Right cardiac atrium (tissue), 5 donors: ENCODE measurements around the gene CCDC92B. TPM values are rescaled to one million over a fixed set of nuclear protein-coding genes. Genes with fewer than 3 reads are reported as not detected.

Experiments used
- ATAC-seq, 2 donors: fragments of 200-7000 bp; cut with Tn5 transposase; one replicate each; pipeline versions ENCODE4 v1.8.0 to v1.9.1; 2020; ENCODE audit warnings: moderate library complexity in 2 of 2, mild to moderate bottlenecking in 1 of 2
- DNase-seq, 3 donors: peaks; one replicate each; pipeline ENCODE4 v3.0.0-alpha.2; 2020
- H3K27ac ChIP-seq: one replicate; pipeline ENCODE4 v1.5.1; 2013; ENCODE audit warnings: mild to moderate bottlenecking, low read length, control low read depth, moderate library complexity
- H3K27me3 ChIP-seq: one replicate; pipeline ENCODE4 v1.6.1; 2013; ENCODE audit not compliant: control insufficient read depth, insufficient read depth
- H3K4me1 ChIP-seq: one replicate; pipeline ENCODE4 v1.6.1; 2013; ENCODE audit warnings: low read length; ENCODE audit not compliant: control insufficient read depth, insufficient read depth
- H3K4me3 ChIP-seq: one replicate; pipeline ENCODE4 v1.5.1; 2013; ENCODE audit warnings: low read length, control low read depth
- H3K9me3 ChIP-seq: one replicate; pipeline ENCODE4 v1.6.1; 2013; ENCODE audit warnings: low read length; ENCODE audit not compliant: control insufficient read depth
- WGBS: extraction: QIAGEN DNeasy Blood & Tissue Kit; methylation state at CpG from one replicate; pipeline ENCODE4 v1.1.7; 2013; 5-methylcytosine and 5-hydroxymethylcytosine counted together
- intact Hi-C, 4 donors: fragments of 100-400 bp; cut with DNase I; formaldehyde crosslinking; loops; one replicate each; pipeline versions ENCODE4 v1.11.0 to v1.14.0; 2022 to 2023
- polyA plus RNA-seq: library from polyadenylated mRNA; stranded (reverse); fragments of 200-250 nt; gene quantifications from one replicate; pipeline ENCODE4 v1.2.3, GENCODE V29; 2013
- total RNA-seq, 4 donors: library from RNA; stranded (reverse); fragmentation: NEBNext Ultra II Directional; extraction: Animal tissue kit (Norgen Biotek cat#: 25700); gene quantifications; one replicate each; pipeline ENCODE4 v1.2.1, GENCODE V29; 2021
- donor health status: healthy with polysubstance abuse.
- donor health status: DM: no; HTN: yes; CAD: no.
- donor health status: DM: no; HTN: no; CAD: no.
- donor health status: DM: no; HTN: yes; CAD: no; lungs with severe emphysema.
- donor health status: DM: yes; HTN: yes; CAD: no.

Gene CCDC92B
- total and polyA plus RNA-seq, 5 donors = 0.15 to 0.40 (median 0.23) TPM; not detected in 1

GRCh38 chr17:2708585-2709182, 40.8 kb downstream of the CCDC92B start:
- ATAC-seq (no peak), DNase-seq (peak in 1 of 3 donors; percentile 58)
- Histone ChIP-seq H3K9me3 (no peaks in the 10 kb centered on the region), H3K4me3 (no peak overlapping the region), H3K27me3 (no peaks in the 10 kb centered on the region), H3K4me1 (peaks cover 7% of the 10 kb centered on the region), H3K27ac (peak overlapping the region; percentile 48)
- WGBS = 74% methylated on average over 21 of the region's 21 CpGs
- intact Hi-C loops = no loop called here

- Histone ChIP-seq H3K27me3 (no peaks in the 10 kb centered on the region), H3K4me3 (peak overlapping the region; percentile 33), H3K9me3 (no peaks in the 10 kb centered on the region), H3K4me1 (peaks cover 7% of the 10 kb centered on the region), H3K27ac (peak overlapping the region; percentile 75)
- ATAC-seq (peak; percentile 4 to 8), DNase-seq (peak; percentile 66 to 91 (median 83))
- intact Hi-C loops = no loop called here
- WGBS = 50% methylated on average over 13 of the region's 13 CpGs
Measured at GRCh38 chr17:2707721-2708584, 41.5 kb downstream of the CCDC92B start.

- DNase-seq (peak in 1 of 3 donors; percentile 58), ATAC-seq (peak in 1 of 2 donors; percentile 1)
- H3K4me3 ChIP-seq = peak overlapping the region; percentile 33
- H3K4me1 ChIP-seq = peaks cover 7% of the 10 kb centered on the region
- H3K9me3 ChIP-seq = no peaks in the 10 kb centered on the region
- 68% methylated on average over 21 of the region's 21 CpGs for WGBS
- H3K27ac ChIP-seq = peak overlapping the region; percentile 75
- H3K27me3 ChIP-seq = no peaks in the 10 kb centered on the region
- intact Hi-C loops = no loop called here
Measured at GRCh38 chr17:2706911-2707510, 42.4 kb downstream of the CCDC92B start.

GRCh38 chr17:2705888-2706795, 43.3 kb downstream of the CCDC92B start:
- peak in 1 of 3 donors; percentile 4 for DNase-seq
- intact Hi-C loops = no loop called here

GRCh38 chr17:2705263-2705662, 44.2 kb downstream of the CCDC92B start:
- WGBS = 87% methylated on average over 7 of the region's 7 CpGs
- no peaks in the 10 kb centered on the region for H3K9me3 ChIP-seq
- H3K4me1 ChIP-seq = peaks cover 7% of the 10 kb centered on the region
- ATAC-seq (no peak), DNase-seq (no peak)
- H3K4me3 ChIP-seq = no peak overlapping the region
- intact Hi-C loops = no loop called here
- no peaks in the 10 kb centered on the region for H3K27me3 ChIP-seq
- no peak overlapping the region for H3K27ac ChIP-seq

More at GRCh38 chr17:2705888-2706795, 43.3 kb downstream of the CCDC92B start:
- no peak for ATAC-seq
- Histone ChIP-seq H3K27ac (peak overlapping the region; percentile 75), H3K27me3 (no peaks in the 10 kb centered on the region), H3K4me1 (peaks cover 7% of the 10 kb centered on the region), H3K9me3 (no peaks in the 10 kb centered on the region), H3K4me3 (no peak overlapping the region)
- 87% methylated on average over 25 of the region's 25 CpGs for WGBS

- WGBS = 61% methylated on average over 4 of the region's 4 CpGs
- H3K4me1 ChIP-seq = peaks cover 7% of the 10 kb centered on the region
- H3K27ac ChIP-seq = no peak overlapping the region
Measured at GRCh38 chr17:2704890-2705248, 44.6 kb downstream of the CCDC92B start.

GRCh38 chr17:2704031-2704889, 45.2 kb downstream of the CCDC92B start:
- Histone ChIP-seq H3K9me3 (no peaks in the 10 kb centered on the region), H3K27ac (no peak overlapping the region), H3K4me3 (no peak overlapping the region), H3K27me3 (no peaks in the 10 kb centered on the region), H3K4me1 (peaks cover 4% of the 10 kb centered on the region)
- intact Hi-C loops = no loop called here
- WGBS = 80% methylated on average over 38 of the region's 38 CpGs
- no peak for ATAC-seq
- DNase-seq = no peak

More at GRCh38 chr17:2704890-2705248, 44.6 kb downstream of the CCDC92B start:
- no peak for ATAC-seq
- Histone ChIP-seq H3K4me3 (no peak overlapping the region), H3K27me3 (no peaks in the 10 kb centered on the region), H3K9me3 (no peaks in the 10 kb centered on the region)
- intact Hi-C loops = no loop called here
- no peak for DNase-seq

- ATAC-seq = no peak
- no peak for DNase-seq
- no peak overlapping the region for H3K27ac ChIP-seq
- H3K27me3 ChIP-seq = no peaks in the 10 kb centered on the region
- H3K9me3 ChIP-seq = no peaks in the 10 kb centered on the region
- H3K4me1 ChIP-seq = peaks cover 2% of the 10 kb centered on the region
- no peak overlapping the region for H3K4me3 ChIP-seq
- WGBS = 90% methylated on average over 16 of the region's 16 CpGs
- intact Hi-C loops = no loop called here
Measured at GRCh38 chr17:2703606-2704005, 45.8 kb downstream of the CCDC92B start.

- no peaks in the 10 kb centered on the region for H3K4me1 ChIP-seq
- no peaks in the 10 kb centered on the region for H3K27me3 ChIP-seq
- ATAC-seq (no peak), DNase-seq (no peak)
- intact Hi-C loops = no loop called here
- 91% methylated on average over 20 of the region's 20 CpGs for WGBS
- no peaks in the 10 kb centered on the region for H3K9me3 ChIP-seq
- H3K27ac ChIP-seq = no peak overlapping the region
- H3K4me3 ChIP-seq = no peak overlapping the region
Measured at GRCh38 chr17:2703181-2703580, 46.3 kb downstream of the CCDC92B start.
